Activated T-cell treated with anti-CD3 and anti-CD28 coated beads for 1 hour (primary cell): ENCODE data around the gene ZNF534.
"Not testable (repeated sequence)": the region's sequence is repeated elsewhere in the genome, so short reads cannot be mapped to it uniquely, and the experiment has no call there.

Experiments used
- DNase-seq: peaks from one replicate; pipeline ENCODE4 v3.0.0-alpha.2; 2020; ENCODE audit warnings: low read depth

ZNF534 gene

DNA sequence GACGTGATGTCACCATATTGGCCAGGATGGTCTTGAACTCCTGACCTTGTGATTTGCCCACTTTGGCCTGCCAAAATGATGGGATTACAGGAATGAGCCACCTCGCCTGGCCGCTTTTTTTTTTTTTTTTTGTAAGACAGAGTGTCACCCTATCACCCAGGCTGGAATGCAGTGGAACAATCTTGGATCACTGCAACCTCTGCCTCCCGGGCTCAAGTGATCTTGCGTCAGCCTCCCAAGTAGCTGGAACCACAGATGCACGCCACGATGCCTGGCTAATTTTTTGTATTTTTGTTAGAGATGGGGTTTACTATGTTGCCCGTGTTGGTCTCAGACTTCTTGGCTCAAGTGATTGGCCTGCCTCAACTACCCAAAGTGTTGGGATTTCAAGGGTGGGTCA lies 69.6 kb downstream of the ZNF534 start:
- DNase-seq, result no peak

DNA sequence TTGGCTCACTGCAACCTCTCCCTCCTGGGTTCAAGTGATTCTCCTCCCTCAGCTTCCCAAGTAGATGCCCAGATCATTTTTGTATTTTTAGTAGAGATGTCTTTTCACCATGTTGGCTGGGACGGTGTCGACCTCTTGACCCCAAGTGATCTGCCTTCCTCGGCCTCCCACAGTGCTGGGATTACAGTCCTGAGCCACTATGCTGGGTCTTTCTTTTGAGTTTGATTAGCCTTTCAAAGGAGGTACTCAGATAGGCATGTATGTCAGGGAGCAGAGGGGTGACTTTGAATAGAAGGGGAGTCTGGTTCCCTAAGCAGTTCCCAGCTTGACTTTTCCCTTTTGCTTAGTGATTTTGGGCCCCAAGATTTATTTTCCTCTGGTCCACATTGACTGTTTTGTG lies 71.5 kb downstream of the ZNF534 start:
- not testable (repeated sequence) for DNase-seq

DNA sequence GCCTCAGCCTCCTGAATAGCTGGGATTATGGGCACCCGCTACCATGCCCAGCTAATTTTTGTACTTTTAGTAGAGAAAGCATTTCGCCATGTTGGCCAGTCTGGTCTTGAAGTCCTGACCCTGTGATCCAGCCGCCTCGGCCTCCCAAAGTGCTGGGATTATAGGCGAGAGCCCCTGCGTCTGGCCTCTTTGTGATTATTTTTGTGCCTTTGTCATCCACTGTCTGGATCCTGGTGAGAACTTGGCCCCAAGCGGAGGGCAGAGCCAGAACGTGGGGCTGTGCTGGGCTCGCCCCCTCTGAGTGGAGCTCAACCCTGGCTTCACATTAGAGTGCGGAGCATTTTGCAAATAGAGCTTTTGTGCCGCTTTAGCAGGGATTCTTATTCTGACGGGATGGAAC lies 72.0 kb downstream of the ZNF534 start:
- DNase-seq, result not testable (repeated sequence)
